GM21381 (cell line): Measurements from ENCODE around the gene PRUNE2.

Experiments
- ATAC-seq: cut with Tn5 transposase; IDR thresholded peaks from one replicate; pipeline ENCODE4 v1.9.1; 2021; ENCODE audit warnings: mild to moderate bottlenecking, moderate library complexity; ENCODE audit not compliant: unreplicated experiment

PRUNE2 gene

GRCh38 chr9:76585487-76586389 lies 320.2 kb downstream of the PRUNE2 start:
- ATAC-seq: no peak

GRCh38 chr9:76583256-76583655 lies 322.7 kb downstream of the PRUNE2 start:
- no peak for ATAC-seq

GRCh38 chr9:76581731-76582130 lies 324.2 kb downstream of the PRUNE2 start:
- no peak for ATAC-seq

GRCh38 chr9:76580820-76581219 lies 325.1 kb downstream of the PRUNE2 start:
- ATAC-seq: no peak

GRCh38 chr9:76580188-76580587 lies 325.7 kb downstream of the PRUNE2 start:
- no peak for ATAC-seq

GRCh38 chr9:76576344-76576743 lies 329.6 kb downstream of the PRUNE2 start:
- peak; percentile 67 for ATAC-seq

- ATAC-seq: no peak
Observed at GRCh38 chr9:76575761-76576160, 330.2 kb downstream of the PRUNE2 start.

- ATAC-seq: no peak
Observed at GRCh38 chr9:76573905-76574760, 331.8 kb downstream of the PRUNE2 start.

- no peak for ATAC-seq
Observed at GRCh38 chr9:76573408-76573807, 332.5 kb downstream of the PRUNE2 start.

GRCh38 chr9:76572151-76572550 lies 333.8 kb downstream of the PRUNE2 start:
- ATAC-seq: no peak

- no peak for ATAC-seq
Observed at GRCh38 chr9:76571743-76572146, 334.2 kb downstream of the PRUNE2 start.

GRCh38 chr9:76571288-76571687 lies 334.6 kb downstream of the PRUNE2 start:
- ATAC-seq: peak; percentile 94

GRCh38 chr9:76570826-76571225 lies 335.1 kb downstream of the PRUNE2 start:
- ATAC-seq: no peak

GRCh38 chr9:76567086-76567485 lies 338.8 kb downstream of the PRUNE2 start:
- ATAC-seq: no peak

- no peak for ATAC-seq
Observed at GRCh38 chr9:76564297-76564696, 341.6 kb downstream of the PRUNE2 start.

GRCh38 chr9:76562511-76562911 lies 343.4 kb downstream of the PRUNE2 start:
- ATAC-seq: peak; percentile 79

- ATAC-seq: peak; percentile 21
Observed at GRCh38 chr9:76561900-76562299, 344.0 kb downstream of the PRUNE2 start.
